T-helper 2 cell treated with Interferon-gamma antibody and Interleukin-4, amounts not matched to agents 100 ng/mL and 5 ng/mL, for 36 hours (primary cell): ENCODE data around the gene TTC39A. TPM values are rescaled to one million over a fixed set of nuclear protein-coding genes. Genes with fewer than 3 reads are reported as not detected.

ENCODE experiments used
- intact Hi-C: fragments of 100-400 bp; cut with micrococcal nuclease; formaldehyde crosslinking; loops from one replicate; pipeline ENCODE4 v1.15.1; 2023
- total RNA-seq: library from RNA; stranded (reverse); gene quantifications from 2 replicates; pipeline ENCODE4 v1.2.3, GENCODE V29; 2022

TTC39A gene
- total RNA-seq, 1 donor from 2014 or later: not detected

DNA sequence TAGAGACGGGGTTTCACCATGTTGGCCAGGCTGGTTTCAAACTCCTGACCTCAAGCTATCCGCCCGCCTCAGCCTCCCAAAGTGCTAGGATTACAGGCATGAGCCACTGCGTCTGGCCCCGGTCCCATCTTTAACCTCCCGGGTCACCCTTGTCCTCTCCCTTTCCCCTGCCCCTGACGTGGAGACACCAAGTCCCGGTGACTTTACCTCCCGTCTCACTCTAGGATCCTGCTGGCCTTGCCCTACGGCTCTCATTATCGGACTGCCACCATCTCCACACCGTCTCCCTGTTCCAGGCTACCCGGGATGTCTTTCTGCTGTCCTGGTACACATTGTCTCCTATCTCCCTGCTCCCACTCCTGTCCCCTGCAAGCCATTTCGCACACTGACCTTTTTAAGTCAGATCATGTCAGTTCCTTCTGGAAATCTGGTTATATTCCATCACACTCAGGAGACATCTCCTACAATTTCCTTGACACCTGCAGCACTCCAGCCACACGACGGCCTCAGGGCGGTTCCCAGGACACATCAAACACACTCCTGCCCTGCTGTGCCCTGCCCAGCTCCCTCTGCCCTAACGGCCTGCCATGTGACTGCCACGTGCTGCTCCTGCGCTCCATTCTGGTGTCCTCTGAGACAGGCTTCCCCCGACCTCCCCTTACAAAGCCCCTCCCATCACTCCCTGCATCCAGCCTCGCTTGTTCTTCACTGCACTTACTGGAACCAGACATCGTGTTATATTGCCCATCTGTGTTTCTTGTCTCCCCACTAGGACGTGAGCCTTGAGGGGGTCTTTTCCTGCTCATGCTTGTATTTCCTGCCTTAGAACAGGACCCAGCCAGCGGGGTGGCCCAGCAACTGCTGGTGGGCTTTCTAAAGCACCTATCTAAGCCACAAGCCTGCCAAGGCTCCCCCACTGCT is 32.7 kb downstream of the TTC39A start:
- intact Hi-C loops: loop anchor here (2.0 to 5.0 kb wide), 2 partner anchors 109 to 320 kb away; no protein-coding TSS in a partner anchor

- intact Hi-C loops: loop anchor here (2.0 to 5.0 kb wide), 2 partner anchors 108 to 319 kb away; no protein-coding TSS in a partner anchor
These were observed 33.7 kb downstream of the TTC39A start for GRCh38 chr1:51296383-51297357.

DNA sequence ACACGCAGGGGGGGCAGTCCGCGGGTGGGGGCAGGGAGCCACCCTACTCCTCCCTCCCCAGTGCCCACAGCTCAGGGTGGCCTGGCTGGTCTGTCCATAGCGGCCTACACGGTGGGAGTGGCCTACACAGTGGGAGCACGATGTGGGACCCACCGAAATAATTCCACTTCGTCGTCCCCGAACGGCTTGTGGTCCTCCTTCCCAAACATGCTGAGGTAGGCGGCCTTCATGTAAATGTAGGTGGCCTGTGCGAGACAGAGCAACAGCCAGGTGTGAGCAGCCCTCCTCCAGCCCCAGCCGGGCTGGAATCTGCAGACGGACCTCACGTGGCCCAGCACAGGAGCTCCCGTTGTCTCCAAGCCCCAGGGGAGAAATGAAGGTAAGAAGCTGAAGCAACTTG is 34.4 kb downstream of the TTC39A start:
- intact Hi-C loops: loop anchor here (2.0 to 5.0 kb wide), 2 partner anchors 107 to 319 kb away; no protein-coding TSS in a partner anchor

DNA sequence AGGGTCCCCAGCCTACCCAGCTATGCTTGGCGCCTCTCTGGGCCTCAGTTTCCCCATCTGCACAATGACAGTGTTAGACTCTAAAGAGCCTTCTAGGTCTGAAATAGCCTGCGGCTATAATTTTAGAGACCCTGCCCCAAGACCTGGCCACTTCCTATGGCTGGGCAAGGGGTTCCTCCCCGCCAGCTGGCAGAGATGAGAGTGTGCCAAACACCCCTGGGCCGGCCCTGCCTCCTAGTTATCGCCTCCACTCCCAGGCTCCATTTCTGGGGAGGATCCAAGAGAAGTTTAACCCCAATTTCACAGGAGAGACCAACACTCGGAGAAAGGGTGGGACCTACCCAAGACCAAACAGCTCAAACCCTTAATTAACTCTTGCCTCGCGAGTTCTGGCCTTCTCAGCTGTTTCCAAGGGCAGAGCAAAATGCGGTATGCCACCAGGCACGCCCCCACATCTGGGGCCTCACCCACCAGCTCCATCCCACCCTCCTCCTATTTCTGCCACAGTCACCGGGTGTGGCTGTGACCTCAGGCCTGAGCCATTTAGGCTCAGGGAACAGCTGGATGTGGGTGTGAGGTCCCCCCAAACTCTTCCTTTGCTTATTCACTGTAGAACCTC is 35.7 kb downstream of the TTC39A start:
- intact Hi-C loops: loop anchor here (5.0 kb wide), 1 partner anchor 317 kb away; no protein-coding TSS in a partner anchor

- intact Hi-C loops: no loop called here
These were observed 36.4 kb downstream of the TTC39A start for GRCh38 chr1:51293898-51294515.

GRCh38 chr1:51290489-51290847 is 39.9 kb downstream of the TTC39A start:
- intact Hi-C loops: no loop called here

- intact Hi-C loops: no loop called here
These were observed 40.5 kb downstream of the TTC39A start for GRCh38 chr1:51289676-51290488.

- intact Hi-C loops: no loop called here
These were observed 41.8 kb downstream of the TTC39A start for GRCh38 chr1:51288578-51288977.

DNA sequence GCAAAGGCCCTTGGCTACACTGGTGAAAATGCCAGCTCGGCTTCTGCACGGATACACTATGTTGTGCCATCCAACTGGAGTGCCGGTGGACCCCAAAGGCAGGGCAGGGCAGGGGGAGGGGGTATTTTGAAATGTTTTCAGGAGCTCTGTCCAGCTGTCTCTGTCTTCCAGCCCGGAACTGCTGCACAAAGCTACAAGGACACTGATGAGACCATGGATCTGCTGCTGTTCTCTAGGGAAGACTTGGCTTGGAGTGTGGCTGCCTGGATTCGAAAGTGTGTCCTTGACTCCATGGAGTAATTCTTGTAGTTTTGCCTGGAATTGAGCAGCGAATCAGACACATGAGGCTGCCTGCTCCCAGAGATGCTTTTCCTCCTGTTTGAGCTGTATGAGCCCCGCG is 42.4 kb downstream of the TTC39A start:
- intact Hi-C loops: no loop called here

GRCh38 chr1:51285055-51285454 is 45.3 kb downstream of the TTC39A start:
- intact Hi-C loops: no loop called here

DNA sequence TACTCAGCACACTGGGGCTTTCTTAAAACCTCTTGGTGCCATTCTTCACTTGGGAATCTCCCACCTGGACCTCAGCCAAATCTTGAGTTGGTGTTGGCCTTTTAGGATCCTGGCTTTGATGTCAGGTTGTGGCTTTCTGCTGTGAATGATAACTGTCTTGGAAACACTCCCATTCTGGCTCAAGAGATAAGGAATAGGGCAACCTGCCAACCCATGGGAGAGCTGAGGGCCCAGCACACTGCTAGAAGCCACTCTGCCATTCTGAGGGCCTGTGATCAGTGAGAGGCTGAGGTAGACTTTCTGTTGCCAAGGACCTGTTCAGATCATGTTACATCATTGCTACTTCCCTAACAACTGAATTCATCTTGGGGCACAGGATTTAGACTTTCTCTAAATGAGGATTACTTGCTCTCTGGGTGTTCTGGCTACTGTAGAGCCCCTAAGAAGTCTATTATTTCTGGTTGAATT is 45.8 kb downstream of the TTC39A start:
- intact Hi-C loops: loop anchor here (5.0 kb wide), 1 partner anchor 37 kb away; no protein-coding TSS in a partner anchor

- intact Hi-C loops: loop anchor here (5.0 kb wide), 1 partner anchor 37 kb away; no protein-coding TSS in a partner anchor
These were observed 46.4 kb downstream of the TTC39A start for GRCh38 chr1:51283979-51284378.

DNA sequence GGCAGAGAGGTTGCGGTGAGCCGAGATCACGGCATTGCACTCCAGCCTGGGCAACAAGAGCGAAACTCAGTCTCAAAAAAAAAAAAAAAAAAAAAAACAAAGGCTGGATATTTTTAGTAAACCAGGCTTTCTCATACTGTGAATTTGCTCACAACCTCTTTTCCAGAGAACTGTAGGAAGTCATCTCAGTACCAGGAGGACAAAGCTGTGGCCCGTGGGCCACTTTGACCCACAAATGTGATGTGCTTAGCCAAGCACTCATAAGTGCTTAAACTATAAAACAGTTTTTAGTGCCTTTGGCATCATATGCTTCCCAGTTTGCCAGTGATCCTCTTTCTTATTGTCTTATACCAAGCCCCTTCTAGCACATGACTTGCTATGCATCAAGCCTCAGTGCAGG is 47.8 kb downstream of the TTC39A start:
- intact Hi-C loops: loop anchor here (5.0 kb wide), 1 partner anchor 35 kb away; no protein-coding TSS in a partner anchor

GRCh38 chr1:51281807-51282206 is 48.6 kb downstream of the TTC39A start:
- intact Hi-C loops: loop anchor here (5.0 kb wide), 1 partner anchor 35 kb away; no protein-coding TSS in a partner anchor

DNA sequence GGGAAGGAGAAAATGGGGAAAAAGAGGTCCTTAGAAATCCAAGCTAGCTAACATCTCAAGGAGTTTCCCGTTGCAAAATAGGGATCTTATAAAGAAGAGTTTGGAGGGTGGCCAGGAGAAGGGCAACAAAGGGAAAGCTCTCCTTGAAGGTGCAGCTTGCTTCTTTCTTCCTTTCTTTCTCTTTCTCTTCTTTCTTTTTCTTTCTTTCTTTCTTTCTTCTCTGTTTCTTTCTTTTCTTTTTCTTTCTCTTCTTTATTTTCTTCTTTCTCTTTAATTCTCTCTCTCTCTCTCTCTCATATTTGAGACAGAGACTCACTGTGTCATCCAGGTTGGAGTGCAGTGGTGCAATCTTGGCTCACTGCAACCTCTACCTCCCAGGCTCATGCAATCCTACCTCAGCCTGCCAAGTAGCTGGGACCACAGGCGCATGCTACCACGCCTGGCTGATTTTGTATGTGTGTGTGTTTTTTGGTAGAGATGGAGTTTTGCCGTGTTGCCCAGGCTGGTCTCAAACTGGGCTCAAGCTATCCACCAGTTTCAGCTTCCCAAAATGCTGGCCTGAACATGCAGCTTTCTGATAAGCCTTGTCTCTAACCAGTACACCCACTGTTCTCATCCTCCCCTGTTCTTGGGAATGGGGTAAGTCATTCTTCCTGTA is 49.9 kb downstream of the TTC39A start:
- intact Hi-C loops: loop anchor here (5.0 kb wide), 1 partner anchor 33 kb away; no protein-coding TSS in a partner anchor

GRCh38 chr1:51276286-51276685 is 54.1 kb downstream of the TTC39A start:
- intact Hi-C loops: no loop called here

DNA sequence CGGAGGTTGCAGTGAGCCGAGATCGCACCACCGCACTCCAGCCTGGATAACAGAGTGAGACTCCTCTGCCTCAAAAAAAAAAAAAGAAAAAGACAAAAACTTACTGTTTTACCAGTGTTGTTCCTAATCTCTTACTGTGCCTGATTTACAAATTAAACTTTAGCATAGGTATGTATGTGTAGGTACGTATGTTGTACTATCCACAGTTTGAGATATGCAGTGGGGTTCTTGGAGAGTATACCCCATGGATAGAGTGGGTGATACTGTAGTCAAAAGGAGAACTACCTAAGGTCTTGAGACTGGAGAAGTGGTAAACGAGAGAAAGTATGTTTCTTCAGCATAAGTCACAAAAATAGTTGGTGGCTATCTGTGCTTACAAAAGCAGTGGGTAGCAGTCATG is 55.7 kb downstream of the TTC39A start:
- intact Hi-C loops: no loop called here

- intact Hi-C loops: no loop called here
These were observed 57.4 kb downstream of the TTC39A start for GRCh38 chr1:51272916-51273315.

DNA sequence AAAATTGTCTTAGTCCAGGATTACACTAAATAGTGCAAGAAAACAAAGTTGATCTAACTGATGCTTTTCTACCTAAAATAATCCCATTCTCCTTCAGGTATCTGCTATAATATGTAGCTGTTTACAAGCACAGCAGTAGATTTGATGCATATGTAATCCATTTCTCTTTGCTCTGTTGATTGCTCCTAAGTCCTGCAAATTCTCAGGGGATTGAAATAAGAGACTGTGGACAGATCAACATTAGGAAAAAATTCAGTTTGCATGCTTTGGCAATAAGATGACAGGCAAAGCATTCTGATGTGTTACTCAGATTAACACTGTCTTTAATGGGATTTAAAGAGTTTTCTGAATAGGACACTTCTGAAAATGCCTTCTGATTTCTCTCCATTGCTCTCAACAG is 59.6 kb downstream of the TTC39A start:
- intact Hi-C loops: no loop called here
